ENCODE measurements around the gene TMPRSS4.

Gene TMPRSS4

DNA sequence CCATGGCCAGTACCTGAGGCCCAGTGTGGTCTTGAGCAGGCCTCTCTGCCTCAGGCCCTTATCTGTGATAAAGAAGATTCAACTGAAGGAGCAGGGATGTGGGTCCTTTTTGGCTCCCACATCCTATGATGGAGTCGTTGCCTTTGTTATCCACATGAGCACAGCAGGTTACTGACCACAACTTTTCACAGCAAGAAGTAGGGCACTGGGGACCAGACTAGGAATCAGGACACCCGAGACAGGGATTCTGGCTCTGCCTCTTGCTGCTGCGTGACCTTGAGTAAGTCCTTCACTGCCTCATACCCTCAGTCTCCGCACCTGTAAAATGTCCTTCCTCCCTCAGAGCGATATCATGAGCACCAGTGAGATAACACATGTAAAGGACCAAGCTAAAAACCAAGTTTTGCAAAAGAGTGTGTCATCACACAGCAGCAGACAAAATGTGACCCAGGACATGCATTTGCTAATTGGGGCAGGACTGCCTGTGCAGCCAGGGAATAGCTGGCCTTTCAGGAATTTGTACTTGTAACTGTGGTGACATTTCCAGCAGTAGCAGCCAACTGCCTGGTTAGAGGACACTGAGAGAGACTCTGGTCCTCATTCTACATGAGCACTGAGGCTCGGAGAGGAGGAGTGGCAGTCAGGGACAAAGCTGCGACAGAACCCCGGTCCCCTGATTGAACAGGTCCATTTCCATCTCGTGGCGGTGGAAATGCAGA lies 23.1 kb downstream of the TMPRSS4 start:
- TF ChIP-seq GATA2 (IDR thresholded peaks at IDR 0.05; ENCODE audit: low read depth, low read length) (no peak), GATA3 (IDR thresholded peaks at IDR 0.05; ENCODE audit: low read depth, low read length) (no peak)

DNA sequence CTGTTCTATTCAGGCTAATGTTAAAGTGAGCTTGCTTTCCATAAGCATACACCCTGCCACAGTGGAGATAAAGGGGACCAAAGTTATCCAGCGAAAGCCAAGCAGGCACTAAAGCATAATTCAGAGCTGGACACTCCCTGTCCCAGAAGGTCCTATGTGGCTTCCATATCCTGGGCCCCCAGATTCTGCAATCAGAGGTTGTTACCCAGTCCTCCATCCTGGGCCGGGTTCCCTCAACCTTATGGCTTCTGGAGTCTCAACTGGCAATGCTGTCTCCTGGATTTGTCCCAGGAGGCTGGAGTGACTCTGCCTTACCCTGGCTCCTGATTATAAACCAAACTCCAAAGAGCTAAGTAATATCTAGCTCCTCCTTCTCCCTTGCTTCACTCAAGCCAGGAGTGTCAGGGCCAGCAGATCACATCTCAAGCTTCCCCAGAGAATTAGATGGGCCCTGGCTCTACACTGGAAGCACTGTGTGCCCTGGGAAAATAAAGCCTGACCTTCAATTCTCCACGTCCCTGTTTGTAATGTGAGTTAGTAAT lies 23.9 kb downstream of the TMPRSS4 start:
- TF ChIP-seq GATA2 (IDR thresholded peaks at IDR 0.05; ENCODE audit: low read depth, low read length) (no peak), GATA3 (IDR thresholded peaks at IDR 0.05; ENCODE audit: low read depth, low read length) (no peak)

DNA sequence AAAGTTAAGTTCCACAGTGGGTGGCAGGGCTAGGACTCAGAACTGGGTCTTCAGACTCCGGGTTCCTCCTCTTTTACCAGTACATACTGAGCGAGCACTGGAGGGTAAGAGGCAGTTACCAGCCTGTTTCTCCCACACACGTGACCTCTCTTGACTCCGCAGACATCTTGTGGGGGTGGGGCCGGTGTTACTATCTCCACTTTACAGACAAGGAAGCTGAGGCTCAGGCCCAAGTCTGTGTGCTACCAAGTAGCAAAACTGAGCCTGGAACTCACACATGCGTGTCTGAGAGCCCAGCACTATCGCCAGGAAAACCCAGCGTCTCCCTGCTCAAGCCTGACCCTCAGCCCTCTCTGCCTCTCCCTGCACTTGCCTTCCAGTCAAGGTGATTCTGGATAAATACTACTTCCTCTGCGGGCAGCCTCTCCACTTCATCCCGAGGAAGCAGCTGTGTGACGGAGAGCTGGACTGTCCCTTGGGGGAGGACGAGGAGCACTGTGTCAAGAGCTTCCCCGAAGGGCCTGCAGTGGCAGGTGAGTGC lies 25.9 kb downstream of the TMPRSS4 start:
- no peak for TF ChIP-seq GATA2 (IDR thresholded peaks at IDR 0.05; ENCODE audit: low read depth, low read length)
- TF ChIP-seq GATA3 (IDR thresholded peaks at IDR 0.05; ENCODE audit: low read depth, low read length): no peak

DNA sequence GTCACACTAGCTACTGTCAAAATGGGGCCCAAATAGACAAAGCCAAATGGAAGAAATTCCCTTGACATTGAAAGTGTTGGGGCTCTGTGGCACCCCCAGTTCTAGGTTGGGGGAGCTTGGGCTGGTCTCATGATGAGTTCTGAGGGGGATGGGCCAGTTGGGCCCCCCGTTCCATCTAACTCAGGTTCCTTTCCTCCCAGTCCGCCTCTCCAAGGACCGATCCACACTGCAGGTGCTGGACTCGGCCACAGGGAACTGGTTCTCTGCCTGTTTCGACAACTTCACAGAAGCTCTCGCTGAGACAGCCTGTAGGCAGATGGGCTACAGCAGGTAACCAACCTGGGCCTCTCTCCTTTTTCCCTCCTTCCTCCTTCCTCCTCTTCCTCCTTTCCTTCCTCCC lies 27.6 kb downstream of the TMPRSS4 start:
- TF ChIP-seq GATA2 (IDR thresholded peaks at IDR 0.05; ENCODE audit: low read depth, low read length) (no peak), GATA3 (IDR thresholded peaks at IDR 0.05; ENCODE audit: low read depth, low read length) (no peak)

DNA sequence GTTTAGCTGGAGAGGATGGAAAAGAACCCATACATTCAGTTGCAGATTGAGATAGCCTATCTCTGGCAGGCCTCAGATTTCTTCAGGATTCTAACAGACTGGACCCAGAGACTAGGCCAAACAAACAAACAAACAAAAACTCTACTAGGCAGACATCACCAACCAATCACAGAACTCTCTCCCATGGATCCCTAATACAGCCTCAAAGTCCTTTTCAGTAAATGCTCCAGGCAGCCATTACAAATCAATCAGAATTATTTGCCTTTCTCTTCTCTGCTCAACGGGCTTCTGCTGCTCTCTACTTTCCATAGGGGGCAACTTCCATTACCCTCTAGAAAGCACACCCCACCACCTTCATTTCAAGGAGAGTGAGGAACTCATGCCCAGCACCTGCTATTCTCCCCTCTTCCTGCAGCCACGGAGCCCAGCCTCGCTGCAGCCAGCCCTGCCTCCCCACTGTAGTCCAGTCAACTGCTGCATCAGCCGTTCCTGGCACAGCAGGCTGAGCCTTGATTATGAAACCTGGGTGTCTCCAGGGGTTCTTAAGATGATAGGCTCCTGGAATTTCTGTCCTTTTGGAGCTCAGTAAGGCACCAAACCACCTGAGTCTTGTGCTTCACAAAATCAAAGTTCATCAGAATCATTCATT lies 28.9 kb downstream of the TMPRSS4 start:
- no peak for TF ChIP-seq GATA3 (IDR thresholded peaks at IDR 0.05; ENCODE audit: low read depth, low read length)
- TF ChIP-seq GATA2 (IDR thresholded peaks at IDR 0.05; ENCODE audit: low read depth, low read length): no peak

DNA sequence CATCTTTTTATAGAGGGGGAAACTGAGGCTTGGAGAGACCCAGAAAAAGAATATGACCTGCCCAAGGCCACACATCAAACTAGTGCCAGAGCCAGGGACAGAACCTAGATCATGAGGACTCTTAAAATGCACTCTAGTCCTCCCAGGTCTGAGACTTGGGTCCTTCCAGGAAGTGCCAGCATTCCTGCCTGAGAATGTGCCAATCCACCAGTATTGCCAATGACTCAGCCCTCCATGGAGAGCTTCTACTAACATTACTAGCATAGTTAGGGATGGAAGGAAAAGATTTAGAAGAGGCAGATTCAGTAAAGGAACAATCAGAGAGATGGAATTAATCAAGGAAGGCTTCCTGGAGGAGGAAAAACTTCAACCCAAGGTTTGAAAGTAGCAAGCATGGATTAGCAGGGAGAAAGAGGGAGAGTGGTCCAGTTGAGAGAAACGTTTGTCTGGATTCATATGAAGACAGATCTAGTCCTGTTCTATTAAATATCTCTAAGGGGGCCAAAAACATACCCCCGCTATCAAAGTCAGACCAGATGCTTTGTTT lies 30.0 kb downstream of the TMPRSS4 start:
- TF ChIP-seq GATA3 (IDR thresholded peaks at IDR 0.05; ENCODE audit: low read depth, low read length): no peak
- no peak for TF ChIP-seq GATA2 (IDR thresholded peaks at IDR 0.05; ENCODE audit: low read depth, low read length)

DNA sequence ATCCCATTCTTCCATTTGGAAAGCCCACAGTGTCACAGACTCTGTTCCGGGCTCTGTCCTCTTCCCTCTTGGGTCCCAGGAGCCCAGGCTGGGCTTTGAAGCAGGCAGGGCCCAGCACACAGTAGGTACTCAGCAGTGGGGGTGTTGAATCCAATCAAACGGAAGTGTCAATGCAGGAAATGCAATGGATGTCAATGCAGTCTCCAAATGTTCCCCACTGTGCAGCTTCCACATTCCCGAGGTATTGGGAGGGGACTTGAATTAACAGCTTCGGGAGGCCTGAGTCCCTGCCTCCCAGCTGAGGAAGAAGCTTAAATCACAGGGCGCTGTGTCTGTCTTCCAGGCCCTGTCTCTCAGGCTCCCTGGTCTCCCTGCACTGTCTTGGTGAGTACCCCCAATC lies 31.6 kb downstream of the TMPRSS4 start:
- no peak for TF ChIP-seq GATA2 (IDR thresholded peaks at IDR 0.05; ENCODE audit: low read depth, low read length)
- no peak for TF ChIP-seq GATA3 (IDR thresholded peaks at IDR 0.05; ENCODE audit: low read depth, low read length)

DNA sequence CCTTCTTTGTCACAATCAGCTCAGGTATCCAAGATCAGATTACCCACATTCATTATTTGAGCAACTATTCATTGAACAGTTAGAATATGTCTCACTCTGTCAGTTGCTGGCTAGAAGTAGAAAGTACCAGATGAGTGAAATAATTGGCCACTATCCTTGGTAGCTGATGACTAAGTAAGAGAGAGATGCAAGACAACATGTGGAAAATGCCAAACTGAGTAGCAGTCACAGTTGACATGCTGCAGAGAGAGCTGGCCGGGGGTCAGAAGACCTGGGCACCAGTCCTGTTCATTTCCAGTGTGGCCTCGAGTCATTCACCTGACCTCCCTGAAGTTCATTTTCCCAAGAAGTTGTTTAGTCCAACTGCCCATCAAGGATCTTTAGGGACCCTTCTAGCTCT lies 32.4 kb downstream of the TMPRSS4 start:
- TF ChIP-seq GATA2 (IDR thresholded peaks at IDR 0.05; ENCODE audit: low read depth, low read length) (no peak), GATA3 (IDR thresholded peaks at IDR 0.05; ENCODE audit: low read depth, low read length) (no peak)

DNA sequence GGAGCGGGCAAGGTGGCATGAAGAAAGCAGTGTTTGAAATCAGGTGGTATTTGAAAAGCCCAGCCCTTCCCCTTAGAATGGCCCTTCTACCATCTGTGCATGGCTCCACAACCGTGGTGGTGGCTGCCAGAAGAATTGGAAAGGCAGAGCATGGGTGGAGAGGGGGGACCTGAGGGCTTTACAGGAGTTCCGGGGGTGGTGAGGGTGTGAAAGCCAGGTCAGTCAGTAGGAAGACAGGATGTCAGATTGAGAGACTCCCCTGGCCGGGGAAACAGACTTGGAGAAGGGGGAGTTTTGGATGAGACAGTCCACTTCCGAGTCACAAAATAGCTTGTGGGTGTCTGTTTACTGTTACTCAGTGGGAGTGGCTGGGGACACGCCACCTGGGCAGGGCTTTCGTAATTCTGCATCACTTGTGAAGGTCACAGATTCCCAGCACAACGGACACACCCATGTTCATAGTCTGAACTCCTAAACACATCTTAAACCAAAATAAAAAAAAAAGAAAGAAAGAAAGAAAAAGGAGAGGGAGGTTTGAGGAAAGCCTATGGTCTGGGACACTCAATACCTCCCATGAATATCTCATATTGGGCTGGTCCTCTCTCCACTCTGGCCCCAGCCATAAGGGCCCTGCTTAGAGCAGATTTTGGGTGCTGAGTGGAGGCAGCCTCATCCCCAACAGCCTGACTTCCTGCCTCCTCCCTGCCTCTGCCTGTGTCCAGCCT lies 34.3 kb downstream of the TMPRSS4 start:
- TF ChIP-seq GATA3 (IDR thresholded peaks at IDR 0.05; ENCODE audit: low read depth, low read length): no peak
- TF ChIP-seq GATA2 (IDR thresholded peaks at IDR 0.05; ENCODE audit: low read depth, low read length): no peak

DNA sequence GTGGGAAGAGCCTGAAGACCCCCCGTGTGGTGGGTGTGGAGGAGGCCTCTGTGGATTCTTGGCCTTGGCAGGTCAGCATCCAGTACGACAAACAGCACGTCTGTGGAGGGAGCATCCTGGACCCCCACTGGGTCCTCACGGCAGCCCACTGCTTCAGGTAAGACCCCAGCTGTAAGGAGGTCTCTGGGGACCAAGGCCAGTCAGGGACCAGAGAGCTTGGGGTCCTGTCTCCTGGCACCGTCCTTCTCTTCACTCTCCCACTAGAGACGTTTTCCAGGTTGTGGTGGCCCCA lies 34.8 kb downstream of the TMPRSS4 start:
- TF ChIP-seq GATA3 (IDR thresholded peaks at IDR 0.05; ENCODE audit: low read depth, low read length) (no peak), GATA2 (IDR thresholded peaks at IDR 0.05; ENCODE audit: low read depth, low read length) (no peak)

DNA sequence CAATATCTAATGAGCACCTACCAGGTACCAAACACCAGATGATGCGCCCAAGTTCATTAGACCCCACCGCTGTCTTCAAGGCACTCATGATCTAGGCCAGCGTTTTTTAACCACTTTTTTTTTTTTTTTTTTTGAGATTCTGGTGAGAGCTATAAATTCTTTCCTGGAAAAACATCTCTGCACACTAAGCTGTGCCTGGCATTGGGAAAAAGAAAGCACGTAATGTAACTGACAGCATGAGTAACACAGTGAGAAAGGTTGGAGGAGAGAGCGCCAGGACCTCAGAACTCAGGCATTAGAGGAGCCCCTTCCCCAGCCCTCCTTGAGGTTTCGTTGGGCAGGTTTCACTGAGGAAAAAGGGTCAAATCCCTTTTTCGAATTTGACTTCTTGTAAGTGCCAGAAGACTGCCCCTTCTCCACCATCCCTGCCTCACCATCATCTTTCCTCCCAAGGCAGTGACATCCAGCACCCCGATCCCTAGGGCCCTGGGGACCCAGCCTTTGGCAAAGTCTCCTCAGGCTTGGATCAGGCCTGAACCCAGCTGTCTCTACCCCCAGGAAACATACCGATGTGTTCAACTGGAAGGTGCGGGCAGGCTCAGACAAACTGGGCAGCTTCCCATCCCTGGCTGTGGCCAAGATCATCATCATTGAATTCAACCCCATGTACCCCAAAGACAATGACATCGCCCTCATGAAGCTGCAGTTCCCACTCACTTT lies 36.0 kb downstream of the TMPRSS4 start:
- TF ChIP-seq GATA2 (IDR thresholded peaks at IDR 0.05; ENCODE audit: low read depth, low read length) (no peak), GATA3 (IDR thresholded peaks at IDR 0.05; ENCODE audit: low read depth, low read length) (no peak)

DNA sequence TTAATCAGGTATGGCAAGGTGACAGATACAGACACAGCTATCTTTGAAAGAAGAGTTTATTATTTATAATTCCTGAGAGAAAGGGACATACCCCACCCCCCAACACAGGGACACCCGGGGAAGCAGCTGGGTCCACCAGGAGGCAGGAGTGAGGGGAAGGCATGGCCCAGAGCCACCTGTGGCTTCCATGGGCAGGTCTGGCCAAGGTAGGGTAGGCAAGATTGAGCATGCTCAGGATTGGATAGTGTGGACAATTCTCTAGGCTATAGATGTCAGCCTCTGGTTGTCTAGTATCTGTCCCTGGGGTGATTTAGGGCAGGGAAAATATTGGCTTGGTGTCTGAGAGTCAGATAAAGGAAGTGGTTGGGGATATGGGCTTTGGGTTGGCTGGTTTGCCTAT lies 37.4 kb downstream of the TMPRSS4 start:
- TF ChIP-seq GATA3 (IDR thresholded peaks at IDR 0.05; ENCODE audit: low read depth, low read length) (no peak), GATA2 (IDR thresholded peaks at IDR 0.05; ENCODE audit: low read depth, low read length) (no peak)

DNA sequence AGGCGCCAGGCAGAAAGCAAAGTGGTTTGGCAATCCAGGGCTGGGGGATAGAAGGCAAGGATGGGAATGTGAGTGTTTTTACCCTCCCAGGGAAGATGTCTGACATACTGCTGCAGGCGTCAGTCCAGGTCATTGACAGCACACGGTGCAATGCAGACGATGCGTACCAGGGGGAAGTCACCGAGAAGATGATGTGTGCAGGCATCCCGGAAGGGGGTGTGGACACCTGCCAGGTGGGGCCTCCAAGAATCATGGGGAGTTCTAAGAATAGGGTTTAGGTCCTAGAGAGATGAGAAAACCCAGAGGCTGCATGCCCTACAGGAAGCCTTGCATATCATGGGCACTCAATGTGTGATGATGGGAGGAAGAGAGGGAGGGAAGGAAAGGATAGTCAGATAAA lies 38.2 kb downstream of the TMPRSS4 start:
- no peak for TF ChIP-seq GATA3 (IDR thresholded peaks at IDR 0.05; ENCODE audit: low read depth, low read length)
